ENCODE data around the gene CNTNAP3B. TPM values are rescaled to one million over a fixed set of nuclear protein-coding genes. Genes with fewer than 3 reads are reported as not detected.
"Not testable (repeated sequence)": the region's sequence is repeated elsewhere in the genome, so short reads cannot be mapped to it uniquely, and the experiment has no call there.

The CNTNAP3B gene
- polyA plus RNA-seq, 1 of the 3 experiments (the other 2 are of a cell fraction), result not detected

- H3K36me3 ChIP-seq (replicated peaks in 1 of 2; ENCODE audit: control insufficient read depth in 1 of 2, insufficient read depth in 2 of 2, low read length in 1 of 2); H3K9ac ChIP-seq; H3K4me2 ChIP-seq; CTCF ChIA-PET; H3K9me2 ChIP-seq; H3K4me1 ChIP-seq (ENCODE audit: control insufficient read depth in 1 of 2, insufficient read depth in 2 of 2, low read depth in 1 of 2, low read length in 1 of 2); DNase-seq; H3K27me3 ChIP-seq (ENCODE audit: insufficient read depth); H3K27ac ChIP-seq (ENCODE audit: low read depth in 2 of 2, low read length in 1 of 2); POLR2A ChIA-PET; H4K20me1 ChIP-seq (ENCODE audit: insufficient read depth); H2AFZ ChIP-seq (ENCODE audit: low read depth); H3K4me3 ChIP-seq (ENCODE audit: low read depth in 2 of 2, low read length in 1 of 2); H3F3A ChIP-seq (replicated peaks; ENCODE audit: insufficient read depth); H3K9me3 ChIP-seq; H3K79me2 ChIP-seq (ENCODE audit: insufficient read depth): not testable (repeated sequence)
- WGBS (ENCODE audit: low lambda C conversion rate), result no CpG with 5 or more reads among the region's 4 CpGs
Observed at GRCh38 chr9:41905488-41905887, 223.7 kb downstream of the CNTNAP3B start.

DNA sequence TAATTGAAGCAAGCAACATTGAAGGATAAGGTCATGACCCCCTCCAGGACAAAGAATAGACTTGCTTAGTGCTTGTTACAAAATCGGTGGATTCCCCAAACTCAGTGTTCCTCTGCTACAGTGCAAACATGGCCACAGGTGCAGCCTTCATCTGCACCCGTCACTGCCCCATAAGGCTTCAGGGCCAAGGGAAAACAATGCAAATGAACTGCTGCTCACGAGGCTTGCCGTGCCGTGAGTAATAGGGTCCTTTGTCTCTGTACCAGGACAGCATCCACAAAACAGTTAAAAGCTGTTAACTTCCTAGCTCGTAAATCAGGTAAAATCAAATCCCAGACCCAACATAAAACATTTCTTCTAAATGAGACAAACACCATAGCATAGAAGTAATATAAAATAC lies 226.5 kb downstream of the CNTNAP3B start:
- H2AFZ ChIP-seq (ENCODE audit: low read depth); H3K4me1 ChIP-seq (ENCODE audit: control insufficient read depth in 1 of 2, insufficient read depth in 2 of 2, low read depth in 1 of 2, low read length in 1 of 2); POLR2A ChIA-PET; H3K27me3 ChIP-seq (ENCODE audit: insufficient read depth); H3K9me2 ChIP-seq; H3F3A ChIP-seq (replicated peaks; ENCODE audit: insufficient read depth); H3K4me2 ChIP-seq; DNase-seq; H3K36me3 ChIP-seq (replicated peaks in 1 of 2; ENCODE audit: control insufficient read depth in 1 of 2, insufficient read depth in 2 of 2, low read length in 1 of 2); H4K20me1 ChIP-seq (ENCODE audit: insufficient read depth); H3K27ac ChIP-seq (ENCODE audit: low read depth in 2 of 2, low read length in 1 of 2); H3K4me3 ChIP-seq (ENCODE audit: low read depth in 2 of 2, low read length in 1 of 2); H3K79me2 ChIP-seq (ENCODE audit: insufficient read depth); CTCF ChIA-PET; H3K9ac ChIP-seq; H3K9me3 ChIP-seq: not testable (repeated sequence)
- WGBS (ENCODE audit: low lambda C conversion rate), result no CpG with 5 or more reads among the region's 6 CpGs

- WGBS (ENCODE audit: low lambda C conversion rate), result no CpG with 5 or more reads among the region's 46 CpGs
- H3K79me2 ChIP-seq (ENCODE audit: insufficient read depth); CTCF ChIA-PET: not testable (repeated sequence)
Observed at GRCh38 chr9:41898720-41899343, 230.4 kb downstream of the CNTNAP3B start.

GRCh38 chr9:41874557-41874956 lies 254.7 kb downstream of the CNTNAP3B start:
- H3K4me1 ChIP-seq (ENCODE audit: control insufficient read depth in 1 of 2, insufficient read depth in 2 of 2, low read depth in 1 of 2, low read length in 1 of 2); DNase-seq; H3K79me2 ChIP-seq (ENCODE audit: insufficient read depth); CTCF ChIA-PET; H3K9me2 ChIP-seq; H2AFZ ChIP-seq (ENCODE audit: low read depth); H3K9me3 ChIP-seq; H3K27me3 ChIP-seq (ENCODE audit: insufficient read depth); H3K9ac ChIP-seq; H3K27ac ChIP-seq (ENCODE audit: low read depth in 2 of 2, low read length in 1 of 2); H3K4me2 ChIP-seq; H3K4me3 ChIP-seq (ENCODE audit: low read depth in 2 of 2, low read length in 1 of 2); POLR2A ChIA-PET; H3K36me3 ChIP-seq (replicated peaks in 1 of 2; ENCODE audit: control insufficient read depth in 1 of 2, insufficient read depth in 2 of 2, low read length in 1 of 2); H4K20me1 ChIP-seq (ENCODE audit: insufficient read depth); H3F3A ChIP-seq (replicated peaks; ENCODE audit: insufficient read depth): not testable (repeated sequence)
- no CpG with 5 or more reads among the region's 5 CpGs for WGBS (ENCODE audit: low lambda C conversion rate)

More at GRCh38 chr9:41898720-41899343, 230.4 kb downstream of the CNTNAP3B start:
- H4K20me1 ChIP-seq (ENCODE audit: insufficient read depth); H3K4me3 ChIP-seq (ENCODE audit: low read depth in 2 of 2, low read length in 1 of 2); H3K27me3 ChIP-seq (ENCODE audit: insufficient read depth); H3K9ac ChIP-seq; H2AFZ ChIP-seq (ENCODE audit: low read depth); H3K9me3 ChIP-seq; H3K4me2 ChIP-seq; H3K27ac ChIP-seq (ENCODE audit: low read depth in 2 of 2, low read length in 1 of 2); H3K36me3 ChIP-seq (replicated peaks in 1 of 2; ENCODE audit: control insufficient read depth in 1 of 2, insufficient read depth in 2 of 2, low read length in 1 of 2); H3K4me1 ChIP-seq (ENCODE audit: control insufficient read depth in 1 of 2, insufficient read depth in 2 of 2, low read depth in 1 of 2, low read length in 1 of 2); DNase-seq; H3K9me2 ChIP-seq; H3F3A ChIP-seq (replicated peaks; ENCODE audit: insufficient read depth); POLR2A ChIA-PET: not testable (repeated sequence)

- POLR2A ChIA-PET; H4K20me1 ChIP-seq (ENCODE audit: insufficient read depth); H3K79me2 ChIP-seq (ENCODE audit: insufficient read depth): not testable (repeated sequence)
Observed at GRCh38 chr9:41855422-41855821, 273.8 kb downstream of the CNTNAP3B start.

DNA sequence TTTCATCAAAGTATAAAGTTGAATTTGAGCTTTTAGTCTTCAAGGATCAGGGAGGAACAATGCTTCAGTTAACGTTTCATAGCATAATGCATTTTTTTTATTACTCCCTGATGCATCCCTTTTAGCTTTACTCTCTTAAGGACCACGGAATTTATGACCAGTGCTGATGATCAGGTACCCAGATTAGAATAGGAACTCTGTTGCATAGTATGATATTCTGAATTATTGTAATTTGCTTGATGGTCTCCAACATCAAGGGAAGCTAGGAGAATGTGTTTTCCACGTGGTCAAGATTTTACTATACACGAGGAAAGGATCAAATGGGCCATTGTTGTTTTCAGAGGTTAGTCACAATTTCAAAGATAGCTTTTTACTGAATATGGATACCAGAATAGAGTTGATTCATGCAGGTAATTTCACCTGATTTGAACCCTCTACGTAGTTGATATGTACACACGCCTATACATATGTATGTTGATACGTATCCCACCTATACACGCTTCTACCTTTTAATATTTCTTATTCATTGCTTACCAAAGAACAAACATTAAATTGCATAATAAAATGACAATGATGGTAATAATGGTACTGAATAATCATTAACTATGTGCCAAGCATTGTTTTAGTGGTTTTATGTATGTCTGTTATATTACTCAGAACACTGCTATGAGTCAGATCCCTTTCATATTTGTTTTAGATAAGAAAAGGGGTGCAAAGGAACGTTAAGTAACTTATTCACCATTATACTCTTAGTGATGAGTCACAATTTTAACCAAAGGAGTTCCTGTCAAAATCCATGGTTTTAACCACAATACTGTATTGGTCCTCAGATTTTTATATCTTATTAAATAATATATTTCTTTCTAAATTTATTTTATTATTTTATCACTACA lies 277.1 kb downstream of the CNTNAP3B start:
- H3K79me2 ChIP-seq (ENCODE audit: insufficient read depth); H3K9ac ChIP-seq; H3K36me3 ChIP-seq (replicated peaks in 1 of 2; ENCODE audit: control insufficient read depth in 1 of 2, insufficient read depth in 2 of 2, low read length in 1 of 2); H3K27ac ChIP-seq (ENCODE audit: low read depth in 2 of 2, low read length in 1 of 2); H3K9me3 ChIP-seq; H3K4me2 ChIP-seq; POLR2A ChIA-PET; H3F3A ChIP-seq (replicated peaks; ENCODE audit: insufficient read depth); H3K9me2 ChIP-seq; H4K20me1 ChIP-seq (ENCODE audit: insufficient read depth); DNase-seq; H2AFZ ChIP-seq (ENCODE audit: low read depth); H3K27me3 ChIP-seq (ENCODE audit: insufficient read depth); H3K4me1 ChIP-seq (ENCODE audit: control insufficient read depth in 1 of 2, insufficient read depth in 2 of 2, low read depth in 1 of 2, low read length in 1 of 2); CTCF ChIA-PET; H3K4me3 ChIP-seq (ENCODE audit: low read depth in 2 of 2, low read length in 1 of 2): not testable (repeated sequence)
- no CpG with 5 or more reads among the region's 9 CpGs for WGBS (ENCODE audit: low lambda C conversion rate)

More at GRCh38 chr9:41855422-41855821, 273.8 kb downstream of the CNTNAP3B start:
- H3K9me3 ChIP-seq; H3K4me2 ChIP-seq; H3K27me3 ChIP-seq (ENCODE audit: insufficient read depth); H3K4me3 ChIP-seq (ENCODE audit: low read depth in 2 of 2, low read length in 1 of 2); H2AFZ ChIP-seq (ENCODE audit: low read depth); H3K9ac ChIP-seq; DNase-seq; H3K36me3 ChIP-seq (replicated peaks in 1 of 2; ENCODE audit: control insufficient read depth in 1 of 2, insufficient read depth in 2 of 2, low read length in 1 of 2); CTCF ChIA-PET; H3K4me1 ChIP-seq (ENCODE audit: control insufficient read depth in 1 of 2, insufficient read depth in 2 of 2, low read depth in 1 of 2, low read length in 1 of 2); H3K9me2 ChIP-seq; H3K27ac ChIP-seq (ENCODE audit: low read depth in 2 of 2, low read length in 1 of 2); H3F3A ChIP-seq (replicated peaks; ENCODE audit: insufficient read depth): not testable (repeated sequence)
- WGBS (ENCODE audit: low lambda C conversion rate), result no CpG with 5 or more reads among the region's 2 CpGs
